Stimulated activated CD4-positive, alpha-beta T cell treated with anti-CD3 and anti-CD28 coated beads, TNF-alpha, amount 100 ng/mL, for 24 hours (primary cell): ENCODE results near the gene ADAMTS16.

ENCODE experiments used
- DNase-seq, 3 experiments: peaks; one replicate each; pipeline ENCODE4 v3.0.0-alpha.2; 2020; ENCODE audit warnings: low read depth in 3 of 3

Gene ADAMTS16

DNA sequence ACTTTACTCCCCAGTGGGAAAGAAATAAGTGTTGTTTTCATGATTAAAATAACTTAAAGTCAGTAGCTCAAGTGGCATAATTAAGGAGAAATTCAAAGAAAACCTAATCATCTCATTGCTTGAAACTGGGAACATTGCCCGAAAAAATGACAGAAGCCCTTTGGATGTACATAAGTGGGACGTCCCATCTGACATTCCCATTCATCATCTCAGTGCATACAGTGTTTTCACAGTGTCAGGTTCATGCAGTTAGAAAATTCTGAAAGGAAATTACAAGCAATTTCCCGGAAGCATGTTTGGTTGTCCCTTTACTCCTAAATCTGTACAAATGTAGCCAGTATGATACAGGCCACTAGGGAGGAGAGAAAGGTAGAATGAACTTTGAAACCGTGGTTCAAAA, 95.6 kb downstream of the ADAMTS16 start:
- no peak for DNase-seq

DNA sequence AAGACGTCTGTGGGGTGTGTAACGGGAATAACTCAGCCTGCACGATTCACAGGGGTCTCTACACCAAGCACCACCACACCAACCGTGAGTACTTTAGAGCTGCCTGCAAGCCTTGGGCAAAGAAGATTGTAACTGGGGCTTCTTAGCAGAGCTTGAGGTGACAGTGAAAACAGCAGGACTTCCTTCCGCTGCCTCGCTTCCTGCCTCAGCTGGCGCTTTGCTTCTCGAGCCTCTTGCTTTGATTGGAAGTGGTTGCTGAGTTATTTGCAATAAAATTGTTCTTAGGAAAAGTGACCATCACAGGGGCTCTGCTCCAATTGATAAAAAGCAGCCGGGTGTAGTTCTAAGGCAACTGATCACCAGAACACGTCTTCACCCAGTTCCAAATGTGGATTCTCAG, 99.1 kb downstream of the ADAMTS16 start:
- no peak for DNase-seq

DNA sequence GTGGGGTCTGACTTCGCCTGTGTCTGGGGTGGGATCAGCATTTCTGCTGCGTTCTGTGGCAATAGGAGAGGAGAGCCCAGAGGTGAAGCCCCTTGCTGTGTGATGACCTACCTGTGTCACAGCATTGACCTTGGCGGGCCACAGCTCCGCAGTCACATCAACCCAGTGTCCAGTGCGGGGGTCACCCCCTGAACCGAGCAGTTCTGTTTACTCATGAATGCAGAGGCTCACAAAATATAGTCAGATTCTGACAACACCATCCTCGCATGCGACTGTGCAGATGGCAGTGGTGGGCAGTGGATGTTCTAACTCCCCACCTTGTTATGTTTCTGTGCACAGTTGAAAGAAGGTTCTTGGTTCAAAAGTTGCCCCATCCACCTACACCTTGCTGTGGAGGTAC, 100.1 kb downstream of the ADAMTS16 start:
- no peak for DNase-seq

DNA sequence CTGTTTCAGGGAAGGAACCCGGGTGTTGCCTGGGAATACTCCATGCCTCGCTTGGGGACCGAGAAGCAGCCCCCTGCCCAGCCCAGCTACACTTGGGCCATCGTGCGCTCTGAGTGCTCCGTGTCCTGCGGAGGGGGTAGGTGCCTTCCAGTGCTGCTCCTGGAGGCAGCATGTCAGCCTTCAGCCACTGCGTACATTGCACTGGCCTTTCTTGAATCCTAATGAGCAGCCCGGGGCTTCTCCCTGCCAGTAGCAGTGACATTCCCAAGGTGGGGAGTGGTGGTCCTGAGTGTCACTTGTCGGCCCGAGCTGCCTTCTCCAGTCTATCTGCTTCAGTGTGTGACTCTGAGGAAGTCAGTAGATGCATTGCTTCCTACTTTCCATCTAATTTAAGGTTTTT, 101.9 kb downstream of the ADAMTS16 start:
- no peak for DNase-seq

DNA sequence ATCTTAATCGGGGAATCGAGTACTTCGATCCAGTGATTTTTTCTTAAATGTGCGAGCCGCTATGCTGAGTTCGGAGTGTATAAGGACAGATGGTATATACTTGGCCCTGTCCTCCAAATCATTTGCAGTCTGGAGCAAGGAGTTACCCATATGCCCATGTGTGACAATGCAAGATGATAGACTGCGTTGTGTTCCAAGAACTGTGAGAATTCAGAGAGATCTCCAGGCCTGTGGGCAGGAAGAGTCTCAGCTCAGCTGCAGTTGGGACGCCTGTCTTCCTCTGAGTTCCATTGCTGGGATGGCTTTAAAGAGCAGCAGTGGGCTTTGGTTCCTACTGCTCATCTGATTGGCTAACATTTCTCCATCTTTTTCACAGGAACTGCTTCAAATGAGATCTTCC, 106.6 kb downstream of the ADAMTS16 start:
- no peak for DNase-seq

DNA sequence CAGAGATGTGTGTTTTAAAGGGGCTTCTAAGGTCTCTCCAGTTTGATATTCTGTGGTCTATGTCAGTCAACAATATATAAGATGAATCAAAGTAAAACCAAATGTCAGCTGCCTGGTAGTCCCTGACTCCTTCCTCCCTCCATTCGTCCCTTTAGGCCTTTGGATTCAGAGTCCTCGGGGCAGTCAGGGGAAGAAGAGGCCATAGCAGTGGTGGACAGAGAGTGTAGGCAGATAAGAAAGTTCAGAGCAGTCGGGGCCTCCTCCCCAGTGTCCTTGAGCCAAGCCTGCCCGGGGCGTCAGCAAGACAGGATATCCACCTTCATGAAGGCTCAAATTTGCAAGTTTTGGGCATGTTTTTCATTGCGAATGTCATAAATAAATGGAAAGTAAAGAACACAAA, 110.6 kb downstream of the ADAMTS16 start:
- no peak for DNase-seq

DNA sequence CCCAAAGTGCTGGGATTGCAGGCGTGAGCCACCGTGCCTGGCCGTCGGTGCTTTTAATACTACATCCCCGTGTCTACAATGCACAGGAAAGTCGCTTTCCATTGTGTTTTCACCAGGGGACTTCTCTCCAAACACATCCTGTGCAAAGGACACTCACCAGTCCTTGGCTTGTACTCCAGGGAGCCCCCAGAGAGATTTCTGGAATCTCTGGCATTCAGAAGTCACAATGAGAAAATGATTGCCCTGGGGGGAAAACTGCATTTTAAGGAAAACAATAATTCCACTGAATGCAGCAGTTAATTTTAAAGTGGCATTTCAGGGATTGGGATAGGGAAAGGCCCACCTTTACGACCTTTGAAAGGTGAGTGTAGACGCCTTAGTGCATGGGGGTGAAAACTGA, 112.0 kb downstream of the ADAMTS16 start:
- no peak for DNase-seq

DNA sequence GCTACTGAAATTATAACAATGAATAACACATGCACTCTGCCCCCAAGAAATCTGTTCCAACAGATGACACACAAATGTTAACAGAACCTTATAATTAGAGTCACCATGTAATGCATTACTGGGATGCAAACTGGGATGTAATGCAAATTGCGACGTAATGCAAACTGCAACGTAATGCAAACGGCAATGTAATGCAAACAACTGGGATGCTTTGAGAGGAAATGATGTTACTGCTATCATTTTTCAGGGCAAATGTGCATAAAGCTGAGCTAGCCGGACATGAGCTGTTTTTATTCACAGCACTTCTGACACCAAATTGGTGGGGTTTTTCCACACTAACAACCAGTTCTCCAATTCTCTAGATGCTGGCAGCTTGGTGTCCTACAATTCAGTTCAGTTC, 117.2 kb downstream of the ADAMTS16 start:
- no peak for DNase-seq

DNA sequence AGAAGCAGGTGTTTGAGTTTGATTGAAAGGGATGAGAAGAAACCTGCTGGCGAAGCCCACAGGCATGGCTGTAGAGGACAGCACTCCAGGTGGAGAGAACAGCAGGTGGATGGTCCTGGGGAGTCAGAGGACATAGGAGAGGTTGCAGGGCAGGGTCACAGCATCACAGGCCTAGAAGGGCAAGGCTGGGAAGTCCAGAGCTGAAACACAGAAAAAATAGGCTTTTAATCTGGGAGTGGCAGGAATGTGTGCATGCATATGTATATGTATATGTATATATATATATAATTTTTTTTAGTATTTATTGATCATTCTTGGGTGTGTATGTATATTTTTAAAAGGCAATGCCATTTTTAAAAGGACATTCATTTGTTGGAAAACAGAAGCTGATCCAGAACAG, 118.4 kb downstream of the ADAMTS16 start:
- no peak for DNase-seq

DNA sequence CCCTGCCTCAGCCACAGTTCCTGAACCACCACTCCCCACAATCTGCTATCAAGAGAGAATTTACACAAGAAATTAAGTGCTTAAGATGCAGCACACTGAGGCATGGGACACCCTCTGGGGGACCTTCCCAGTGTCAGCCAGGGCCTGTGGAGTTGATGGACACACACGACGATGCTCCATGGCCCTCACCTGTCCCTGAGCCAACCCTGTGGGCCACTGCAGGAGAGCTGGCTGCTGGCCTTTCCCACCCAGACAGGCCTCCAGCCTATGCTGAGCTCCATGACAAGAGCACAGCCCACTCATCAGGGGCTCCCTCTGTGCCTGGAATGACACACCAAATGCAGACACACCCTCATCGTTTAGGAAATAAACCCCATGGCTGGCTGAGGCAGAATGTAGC, 124.6 kb downstream of the ADAMTS16 start:
- no peak for DNase-seq

DNA sequence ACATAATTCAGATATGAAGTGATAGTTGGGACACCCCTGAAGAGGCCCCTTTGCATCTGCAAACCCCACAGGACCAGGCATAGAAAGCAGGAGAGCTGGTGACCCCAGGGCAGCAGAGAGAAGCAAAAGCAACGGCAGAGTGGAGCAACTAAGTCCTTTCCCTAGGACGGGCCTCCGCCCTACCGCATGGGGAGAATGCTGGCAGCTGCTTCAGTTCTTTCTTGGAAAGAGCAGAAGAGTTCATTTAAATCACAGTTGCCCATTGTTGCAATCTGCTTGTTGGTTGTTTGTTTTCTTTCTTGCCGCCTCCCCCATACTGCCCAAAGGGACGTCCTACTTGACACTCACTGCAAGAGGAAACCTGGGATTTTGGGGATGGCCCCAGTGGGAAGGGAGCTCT, 126.2 kb downstream of the ADAMTS16 start:
- no peak for DNase-seq

DNA sequence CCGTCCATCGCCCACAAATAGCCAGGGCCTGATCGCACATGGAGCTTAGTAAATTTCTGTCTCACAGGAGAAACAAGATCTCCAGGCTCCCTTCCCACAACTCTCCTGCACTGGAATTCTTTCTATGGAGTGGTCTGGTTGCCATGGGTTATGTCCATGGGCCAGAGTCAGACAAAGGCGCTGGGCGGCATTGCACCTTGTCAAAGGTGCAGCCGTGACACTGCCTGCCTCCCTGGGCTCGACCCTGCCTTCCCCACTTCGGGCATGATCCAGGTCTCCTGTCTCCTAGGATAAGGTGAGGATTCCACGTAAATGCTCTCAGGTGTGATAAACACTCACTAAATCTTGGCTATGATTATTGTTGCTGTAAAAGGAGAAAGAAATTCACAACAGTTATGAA, 130.0 kb downstream of the ADAMTS16 start:
- no peak for DNase-seq

DNA sequence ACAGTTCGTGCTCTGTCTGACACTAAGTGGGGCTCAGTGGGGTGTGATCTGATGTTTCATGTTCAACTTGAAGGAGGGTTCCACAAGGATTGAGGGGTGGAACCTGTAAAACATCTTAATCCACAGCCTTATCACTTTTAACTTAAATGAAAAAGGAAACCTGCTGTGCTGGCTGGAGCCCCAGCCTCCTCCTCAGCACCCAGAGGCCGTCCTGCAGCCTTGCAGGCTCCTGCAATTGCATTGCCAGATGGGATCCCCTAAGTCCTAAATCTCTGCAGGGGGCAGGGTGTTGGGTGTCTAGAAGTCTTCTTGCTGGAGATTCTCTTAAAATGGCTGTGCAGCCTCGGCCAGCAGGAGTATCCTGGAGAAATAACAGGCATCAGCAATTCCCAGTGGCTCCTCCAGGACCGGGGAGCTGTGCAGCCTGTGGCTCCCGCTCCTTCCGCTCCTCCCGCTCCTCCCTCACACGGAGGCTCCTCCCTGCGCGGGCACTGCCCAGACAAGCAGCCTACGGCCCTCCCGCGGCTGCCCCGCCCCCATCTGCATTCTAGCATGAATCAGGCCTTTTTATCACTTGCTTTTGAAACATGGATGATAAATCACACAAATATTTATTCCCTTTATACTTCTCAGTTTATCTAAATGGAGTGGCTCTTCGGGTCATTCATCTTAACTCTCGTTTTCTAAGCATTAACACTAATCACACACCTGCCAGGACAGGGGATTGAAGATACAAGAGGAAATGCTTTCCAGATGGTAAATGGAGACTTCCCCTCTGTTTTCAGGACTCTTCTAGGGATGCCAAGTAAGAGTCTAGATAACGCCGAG, 131.0 kb downstream of the ADAMTS16 start:
- DNase-seq: no peak

DNA sequence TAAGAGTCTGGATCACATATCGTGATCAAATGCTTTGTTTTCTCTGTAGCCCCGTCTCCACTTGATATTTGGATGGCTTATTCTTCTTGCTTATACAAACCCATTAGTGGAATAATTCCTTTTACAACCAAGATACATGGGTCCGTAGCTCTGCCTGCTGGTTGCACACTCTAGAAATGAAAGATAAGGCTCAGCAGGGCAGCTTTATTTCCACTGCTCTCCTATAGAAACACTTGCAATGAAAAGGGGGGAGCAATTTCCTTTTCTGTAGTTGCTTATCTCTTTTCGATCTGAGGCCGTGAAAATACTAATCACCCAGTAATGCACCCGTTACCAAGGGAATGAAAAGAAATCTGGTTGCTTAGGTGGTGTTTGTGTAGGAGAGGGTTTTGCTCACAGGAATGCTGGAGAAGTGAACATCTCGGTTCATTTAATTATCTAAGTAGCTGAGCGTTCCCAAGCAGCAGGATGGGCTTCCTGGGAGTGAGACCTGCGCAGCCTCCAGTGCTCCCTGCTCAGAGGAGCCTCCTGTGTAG, 131.7 kb downstream of the ADAMTS16 start:
- DNase-seq: no peak

DNA sequence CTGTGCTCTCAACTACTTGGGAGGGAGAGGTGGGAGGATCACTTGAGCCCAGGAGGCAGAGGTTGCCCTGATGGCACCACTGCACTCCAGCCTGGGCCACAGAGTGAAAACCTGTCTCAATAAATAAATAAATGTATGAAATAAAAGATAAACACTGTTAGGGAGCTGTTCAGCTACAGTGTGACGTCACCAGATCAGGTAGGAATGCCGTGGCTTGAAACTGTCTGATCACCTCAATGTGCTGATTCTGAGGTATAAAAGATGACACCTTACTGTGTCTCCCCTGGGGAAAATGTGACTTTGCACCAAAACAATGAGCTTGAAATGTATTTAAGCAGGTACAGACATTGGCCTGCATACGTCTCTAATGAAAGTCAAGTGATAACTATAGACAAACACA, 133.3 kb downstream of the ADAMTS16 start:
- no peak for DNase-seq

DNA sequence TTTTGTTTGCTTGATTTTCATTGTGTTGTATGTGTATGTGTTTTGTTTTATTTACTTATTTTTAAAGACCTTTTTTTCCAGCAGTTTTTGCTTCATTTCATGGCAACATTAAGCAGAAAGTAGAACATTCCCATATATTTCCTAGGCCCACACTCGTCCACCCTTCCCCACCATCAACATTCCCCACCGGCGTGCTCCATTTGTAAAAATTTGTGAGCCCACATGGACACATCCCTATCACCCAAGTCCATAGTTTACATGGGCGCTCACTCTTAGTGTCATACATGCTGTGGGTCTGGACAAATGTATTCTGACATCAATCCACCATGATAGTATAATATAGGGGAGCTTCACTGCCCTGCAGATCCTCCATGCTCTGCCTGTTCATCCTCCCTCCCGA, 133.8 kb downstream of the ADAMTS16 start:
- no peak for DNase-seq

DNA sequence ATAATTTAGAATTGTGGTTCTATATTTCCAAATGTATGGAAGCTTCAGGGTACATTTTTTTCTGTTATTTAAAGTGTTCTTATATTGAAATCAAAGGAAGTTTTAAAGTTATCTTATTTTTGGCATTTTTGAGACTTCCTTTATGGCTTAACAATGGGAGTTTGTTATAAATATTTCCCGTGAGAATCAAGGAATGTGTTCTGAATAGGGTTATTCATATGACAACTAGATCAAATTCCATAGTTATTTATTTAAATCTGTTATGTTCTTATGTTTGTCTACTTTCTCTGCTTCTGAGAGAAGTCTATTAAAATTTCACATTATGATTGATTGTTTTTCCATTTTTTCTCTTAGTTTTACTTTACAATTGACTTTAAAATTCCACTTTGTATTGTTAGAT, 135.1 kb downstream of the ADAMTS16 start:
- DNase-seq: no peak

DNA sequence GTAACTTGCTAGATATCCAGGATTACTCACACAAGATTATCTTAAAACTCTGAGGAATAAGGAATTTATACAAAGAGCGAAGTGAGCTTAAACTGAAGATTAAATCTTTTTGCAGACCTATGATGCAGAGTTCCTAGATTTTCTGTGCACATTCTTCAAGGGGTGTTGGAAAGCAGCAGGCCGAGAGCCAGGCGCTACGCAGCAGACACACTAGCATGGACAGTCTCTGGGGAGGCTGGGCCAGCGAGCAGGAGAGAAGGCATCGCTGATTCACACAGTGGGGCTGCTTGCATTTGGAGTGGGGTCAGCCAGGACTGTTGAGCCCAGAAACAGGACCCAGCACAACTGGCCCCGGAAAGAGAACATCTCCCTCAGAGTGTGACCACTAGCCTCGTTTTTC, 136.3 kb downstream of the ADAMTS16 start:
- DNase-seq: no peak

DNA sequence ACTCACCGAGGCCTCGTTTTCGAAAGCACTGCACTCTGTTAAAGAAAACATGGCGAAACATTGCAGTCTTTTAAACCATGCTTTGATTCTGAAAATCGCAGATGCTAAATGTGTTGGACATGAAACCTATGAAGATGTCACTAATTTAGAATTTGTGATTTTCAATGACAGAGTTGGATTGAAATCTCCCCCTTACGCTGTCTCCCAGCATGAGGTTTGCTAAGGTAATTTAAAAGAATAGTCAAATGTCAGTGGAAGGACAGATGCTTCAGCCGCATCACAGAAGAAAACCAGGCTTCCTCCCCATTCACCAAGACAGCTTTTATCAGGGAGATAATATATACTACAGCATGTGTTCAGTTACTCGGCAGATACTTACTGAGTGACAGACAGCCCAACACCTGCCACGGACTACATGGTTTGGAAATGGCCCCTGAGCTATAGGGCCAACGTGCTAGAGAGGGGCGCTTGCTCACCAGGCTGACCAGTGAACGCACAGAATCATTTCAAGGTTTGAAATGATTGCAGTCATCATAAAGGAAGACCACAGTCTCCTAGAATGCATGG, 136.9 kb downstream of the ADAMTS16 start:
- DNase-seq: no peak

DNA sequence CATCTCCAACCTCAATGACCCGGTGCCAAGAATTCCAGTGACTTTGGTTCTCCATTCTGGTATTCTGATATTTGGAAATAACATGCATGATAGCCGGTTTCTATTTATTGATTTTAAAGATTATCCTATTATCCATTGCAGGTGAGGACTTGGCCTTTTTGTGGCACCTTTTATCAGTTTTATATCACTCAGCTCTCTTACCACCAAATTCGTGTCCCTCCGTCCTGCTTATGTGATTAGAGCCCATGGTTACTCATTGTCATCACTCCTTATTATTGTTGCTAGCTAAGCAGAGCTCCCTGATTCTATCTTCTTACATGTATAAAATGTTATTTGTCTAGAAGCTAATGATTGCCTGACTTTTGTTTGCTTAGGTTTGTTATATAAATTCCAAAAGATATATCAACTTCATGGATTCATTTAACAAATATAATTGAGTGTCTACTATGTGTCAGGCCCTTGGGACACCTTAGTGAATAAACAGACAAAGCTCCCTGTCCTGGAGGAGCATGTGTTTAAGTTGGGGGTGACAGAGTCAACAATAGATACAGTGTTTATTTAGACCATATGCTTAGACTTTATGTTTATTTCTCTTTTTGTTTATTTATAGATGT, 138.2 kb downstream of the ADAMTS16 start:
- DNase-seq: no peak

DNA sequence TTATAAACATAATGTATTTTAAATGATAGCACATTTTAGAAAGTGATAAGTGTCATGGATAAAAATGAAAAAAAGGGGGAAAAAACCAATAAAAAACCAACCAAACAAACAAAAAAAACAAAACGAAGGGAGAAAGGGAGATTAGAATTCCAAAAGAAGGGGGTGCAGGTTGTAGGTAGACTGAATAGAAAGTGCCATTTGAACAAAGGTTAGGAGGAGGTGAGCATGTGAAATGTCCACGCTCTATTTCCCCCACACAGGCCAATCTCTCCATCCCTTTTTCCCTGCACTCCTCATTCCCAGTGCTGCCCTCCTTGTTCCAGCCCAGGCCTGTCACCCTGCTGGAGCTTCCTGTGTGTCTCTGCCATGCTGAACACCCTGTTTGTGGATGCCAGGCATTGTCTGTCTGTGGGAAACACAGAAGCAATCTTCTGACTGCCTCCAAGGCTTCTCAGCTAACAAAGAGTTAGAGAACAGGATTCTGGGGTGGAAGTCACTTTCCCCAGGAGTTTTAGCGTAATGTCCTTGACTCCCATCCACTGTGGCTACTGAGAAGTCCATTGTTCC, 138.8 kb downstream of the ADAMTS16 start:
- no peak for DNase-seq

DNA sequence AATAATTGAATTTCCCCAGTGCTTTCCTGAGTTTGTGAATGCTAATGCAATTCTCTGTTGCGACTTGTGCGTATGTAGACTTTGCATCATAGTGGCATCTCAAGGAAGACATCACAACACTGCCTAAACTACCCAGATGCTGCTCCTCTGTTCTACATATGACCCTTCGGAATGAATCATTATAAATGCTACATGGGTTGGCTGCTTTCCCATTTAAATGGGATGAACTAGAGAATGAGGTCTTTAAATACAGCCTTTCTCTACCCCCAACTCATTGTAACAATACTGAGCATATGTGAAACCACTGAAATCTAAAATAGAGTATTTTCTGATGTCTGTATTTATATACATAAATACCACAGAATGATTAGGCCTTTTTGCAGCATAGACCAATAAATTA, 145.8 kb downstream of the ADAMTS16 start:
- no peak for DNase-seq

DNA sequence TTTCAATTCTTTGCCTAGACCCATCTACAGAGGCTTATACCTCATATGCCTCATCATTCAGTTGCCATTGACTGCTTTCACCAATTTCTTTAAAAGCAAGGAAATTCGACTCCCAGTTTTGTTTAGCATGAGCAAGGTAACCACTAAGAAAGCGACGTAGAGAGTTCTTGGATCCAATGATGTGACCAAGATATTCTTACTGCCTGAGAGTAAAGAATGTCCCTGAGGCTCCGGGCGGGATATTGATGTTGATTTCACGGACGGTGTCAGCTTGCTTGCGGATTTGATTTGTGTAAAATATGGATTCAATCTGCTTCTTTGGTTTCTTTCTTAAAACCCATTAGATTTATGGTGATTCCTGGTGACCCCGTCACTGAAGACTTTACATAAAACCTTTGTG, 147.3 kb downstream of the ADAMTS16 start:
- DNase-seq: no peak
